Measurements from ENCODE around the gene ARSI.
A peak's percentile ranks its signal among the peaks of the same experiment; 100 is the strongest.

The ARSI gene

GRCh38 chr5:150294551-150295071 is 8.1 kb downstream of the ARSI start:
- Histone ChIP-seq H3K14ac (ENCODE audit: low read length) (no peak overlapping the region), H2BK5ac (ENCODE audit: low read length) (no peak overlapping the region), H3K23ac (ENCODE audit: low read depth, low read length, poor library complexity) (no peak overlapping the region), H3K4me3 (ENCODE audit: low read length in 2 of 2) (no peak overlapping the region), H2BK15ac (ENCODE audit: low read length) (no peak overlapping the region), H2BK12ac (ENCODE audit: low read length) (no peak overlapping the region), H4K91ac (ENCODE audit: low read depth, low read length, poor library complexity) (no peak overlapping the region), H3K79me1 (ENCODE audit: low read depth, low read length) (no peaks in the 10 kb centered on the region), H2BK120ac (ENCODE audit: low read depth, low read length) (no peak overlapping the region), H3K27ac (replicated peaks; ENCODE audit: low read length) (no peak overlapping the region), H3K27me3 (ENCODE audit: control insufficient read depth in 3 of 3, insufficient read depth in 3 of 3, low read depth in 1 of 3, low read length in 3 of 3) (no peaks in the 10 kb centered on the region), H2AK5ac (ENCODE audit: low read depth, low read length) (peak overlapping the region; percentile 87), H3K4me1 (ENCODE audit: control insufficient read depth in 2 of 2, insufficient read depth in 1 of 2, low read depth in 1 of 2, low read length in 2 of 2) (peaks cover 21 to 24% of the 10 kb centered on the region in 2 donors), H3K36me3 (replicated peaks in 1 of 2; ENCODE audit: control insufficient read depth in 2 of 2, insufficient read depth in 2 of 2, low read length in 2 of 2) (no peaks in the 10 kb centered on the region), H2AFZ (ENCODE audit: low read length) (no peak overlapping the region), H4K8ac (ENCODE audit: low read depth, low read length) (no peak overlapping the region), H3K18ac (ENCODE audit: low read length) (peak overlapping the region; percentile 53), H3K4ac (ENCODE audit: low read length) (no peak overlapping the region), H3K4me2 (ENCODE audit: insufficient read depth, low read length, poor library complexity, severe bottlenecking) (no peak overlapping the region), H3K9me3 (replicated peaks in 1 of 2; ENCODE audit: control insufficient read depth in 2 of 2, insufficient read depth in 1 of 2, low read depth in 1 of 2, low read length in 2 of 2) (no peaks in the 10 kb centered on the region), H3K9ac (ENCODE audit: low read depth, low read length, poor library complexity) (no peak overlapping the region)
- no peak for DNase-seq (ENCODE audit: low spot score)
- no CpG with 5 or more reads among the region's 10 CpGs for WGBS, 2 donors (ENCODE audit: extremely low coverage in 2 of 2, insufficient read length in 2 of 2, insufficient replicate concordance in 1 of 2)

GRCh38 chr5:150293091-150293941 is 9.4 kb downstream of the ARSI start:
- Histone ChIP-seq H2BK12ac (ENCODE audit: low read length) (peak overlapping the region; percentile 97), H2BK5ac (ENCODE audit: low read length) (peak overlapping the region; percentile 57), H3K9ac (ENCODE audit: low read depth, low read length, poor library complexity) (peak overlapping the region; percentile 73), H3K4me2 (ENCODE audit: insufficient read depth, low read length, poor library complexity, severe bottlenecking) (no peak overlapping the region), H2BK15ac (ENCODE audit: low read length) (peak overlapping the region; percentile 94), H3K27me3 (ENCODE audit: control insufficient read depth in 3 of 3, insufficient read depth in 3 of 3, low read depth in 1 of 3, low read length in 3 of 3) (no peaks in the 10 kb centered on the region), H4K91ac (ENCODE audit: low read depth, low read length, poor library complexity) (peak overlapping the region; percentile 35), H4K8ac (ENCODE audit: low read depth, low read length) (peak overlapping the region; percentile 23), H2AFZ (ENCODE audit: low read length) (peak overlapping the region; percentile 50), H3K4me3 (ENCODE audit: low read length in 2 of 2) (no peak overlapping the region), H3K4me1 (ENCODE audit: control insufficient read depth in 2 of 2, insufficient read depth in 1 of 2, low read depth in 1 of 2, low read length in 2 of 2) (peaks cover 21 to 37% of the 10 kb centered on the region in 2 donors), H3K14ac (ENCODE audit: low read length) (no peak overlapping the region), H3K36me3 (replicated peaks in 1 of 2; ENCODE audit: control insufficient read depth in 2 of 2, insufficient read depth in 2 of 2, low read length in 2 of 2) (no peaks in the 10 kb centered on the region), H3K18ac (ENCODE audit: low read length) (peak overlapping the region; percentile 93), H3K27ac (replicated peaks; ENCODE audit: low read length) (no peak overlapping the region), H3K4ac (ENCODE audit: low read length) (peak overlapping the region; percentile 76), H2AK5ac (ENCODE audit: low read depth, low read length) (peak overlapping the region; percentile 89), H3K23ac (ENCODE audit: low read depth, low read length, poor library complexity) (peak overlapping the region; percentile 65), H2BK120ac (ENCODE audit: low read depth, low read length) (no peak overlapping the region), H3K79me1 (ENCODE audit: low read depth, low read length) (no peaks in the 10 kb centered on the region), H3K9me3 (replicated peaks in 1 of 2; ENCODE audit: control insufficient read depth in 2 of 2, insufficient read depth in 1 of 2, low read depth in 1 of 2, low read length in 2 of 2) (no peaks in the 10 kb centered on the region)
- no peak for DNase-seq (ENCODE audit: low spot score)
- no CpG with 5 or more reads among the region's 19 CpGs for WGBS, 2 donors (ENCODE audit: extremely low coverage in 2 of 2, insufficient read length in 2 of 2, insufficient replicate concordance in 1 of 2)

GRCh38 chr5:150291388-150292385 is 11.0 kb downstream of the ARSI start:
- no peak overlapping the region for H2BK5ac ChIP-seq (ENCODE audit: low read length)
- no CpG with 5 or more reads among the region's 13 CpGs for WGBS, 2 donors (ENCODE audit: extremely low coverage in 2 of 2, insufficient read length in 2 of 2, insufficient replicate concordance in 1 of 2)
- no peaks in the 10 kb centered on the region for H3K27me3 ChIP-seq (ENCODE audit: control insufficient read depth in 3 of 3, insufficient read depth in 3 of 3, low read depth in 1 of 3, low read length in 3 of 3)
- no peaks in the 10 kb centered on the region for H3K9me3 ChIP-seq (replicated peaks in 1 of 2; ENCODE audit: control insufficient read depth in 2 of 2, insufficient read depth in 1 of 2, low read depth in 1 of 2, low read length in 2 of 2)
- no peaks in the 10 kb centered on the region for H3K79me1 ChIP-seq (ENCODE audit: low read depth, low read length)
- no peak overlapping the region for H3K4me3 ChIP-seq (ENCODE audit: low read length in 2 of 2)
- H3K14ac ChIP-seq (ENCODE audit: low read length) = peak overlapping the region; percentile 23
- peak overlapping the region; percentile 68 for H3K18ac ChIP-seq (ENCODE audit: low read length)
- H4K8ac ChIP-seq (ENCODE audit: low read depth, low read length) = no peak overlapping the region
- no peak overlapping the region for H2BK12ac ChIP-seq (ENCODE audit: low read length)
- no peak overlapping the region for H4K91ac ChIP-seq (ENCODE audit: low read depth, low read length, poor library complexity)
- no peak overlapping the region for H3K4me2 ChIP-seq (ENCODE audit: insufficient read depth, low read length, poor library complexity, severe bottlenecking)
- no peak overlapping the region for H3K27ac ChIP-seq (replicated peaks; ENCODE audit: low read length)
- peaks cover 22 to 43% of the 10 kb centered on the region in 2 donors for H3K4me1 ChIP-seq (ENCODE audit: control insufficient read depth in 2 of 2, insufficient read depth in 1 of 2, low read depth in 1 of 2, low read length in 2 of 2)
- no peak overlapping the region for H2BK120ac ChIP-seq (ENCODE audit: low read depth, low read length)
- H3K9ac ChIP-seq (ENCODE audit: low read depth, low read length, poor library complexity) = no peak overlapping the region
- peak overlapping the region; percentile 74 for H2BK15ac ChIP-seq (ENCODE audit: low read length)
- H3K4ac ChIP-seq (ENCODE audit: low read length) = no peak overlapping the region
- H2AFZ ChIP-seq (ENCODE audit: low read length) = no peak overlapping the region
- no peaks in the 10 kb centered on the region for H3K36me3 ChIP-seq (replicated peaks in 1 of 2; ENCODE audit: control insufficient read depth in 2 of 2, insufficient read depth in 2 of 2, low read length in 2 of 2)
- no peak overlapping the region for H2AK5ac ChIP-seq (ENCODE audit: low read depth, low read length)
- DNase-seq (ENCODE audit: low spot score) = no peak
- no peak overlapping the region for H3K23ac ChIP-seq (ENCODE audit: low read depth, low read length, poor library complexity)

Measured in neuronal stem cell (in vitro differentiated cells).